HG03025 (cell line): ENCODE results near the gene CASP1.
"Not testable (repeated sequence)": the region's sequence is repeated elsewhere in the genome, so short reads cannot be mapped to it uniquely, and the experiment has no call there.

ENCODE experiments used
- ATAC-seq: cut with Tn5 transposase; IDR thresholded peaks from one replicate; pipeline ENCODE4 v1.9.1; 2021; ENCODE audit warnings: mild to moderate bottlenecking, moderate library complexity; ENCODE audit not compliant: unreplicated experiment, low FRiP score

Gene CASP1

DNA sequence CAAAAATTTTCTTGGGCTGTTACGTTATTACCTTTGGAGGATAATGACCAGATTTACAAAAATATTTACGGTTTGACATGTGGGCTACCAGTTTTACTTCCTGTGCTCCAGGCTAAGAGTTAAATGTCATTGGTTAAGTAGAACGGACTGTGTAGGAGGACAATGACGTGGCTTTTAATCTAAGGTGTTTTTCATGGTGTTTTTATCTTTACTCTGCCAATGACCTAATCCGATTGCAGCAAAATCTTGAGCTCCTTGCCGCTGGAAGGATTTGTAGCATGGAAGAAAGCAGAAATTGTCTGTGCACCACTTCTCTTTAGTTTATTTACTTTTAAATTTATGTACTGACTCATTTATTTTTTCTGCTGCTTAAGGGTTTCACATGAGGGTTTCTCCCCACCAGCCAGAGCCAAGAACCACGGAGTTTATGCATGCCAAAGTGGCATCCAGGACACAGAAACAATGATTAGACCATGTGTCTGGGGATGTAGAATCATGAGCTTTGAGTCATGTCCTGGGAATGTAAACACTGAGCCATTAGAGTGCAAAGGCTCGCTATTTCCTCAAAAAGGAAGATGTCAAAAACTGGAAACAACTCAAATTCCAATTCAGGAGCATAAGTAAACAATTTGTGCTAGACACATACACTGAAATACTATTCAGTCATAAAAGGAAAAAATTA lies 12.1 kb upstream of the CASP1 start:
- ATAC-seq = no peak

DNA sequence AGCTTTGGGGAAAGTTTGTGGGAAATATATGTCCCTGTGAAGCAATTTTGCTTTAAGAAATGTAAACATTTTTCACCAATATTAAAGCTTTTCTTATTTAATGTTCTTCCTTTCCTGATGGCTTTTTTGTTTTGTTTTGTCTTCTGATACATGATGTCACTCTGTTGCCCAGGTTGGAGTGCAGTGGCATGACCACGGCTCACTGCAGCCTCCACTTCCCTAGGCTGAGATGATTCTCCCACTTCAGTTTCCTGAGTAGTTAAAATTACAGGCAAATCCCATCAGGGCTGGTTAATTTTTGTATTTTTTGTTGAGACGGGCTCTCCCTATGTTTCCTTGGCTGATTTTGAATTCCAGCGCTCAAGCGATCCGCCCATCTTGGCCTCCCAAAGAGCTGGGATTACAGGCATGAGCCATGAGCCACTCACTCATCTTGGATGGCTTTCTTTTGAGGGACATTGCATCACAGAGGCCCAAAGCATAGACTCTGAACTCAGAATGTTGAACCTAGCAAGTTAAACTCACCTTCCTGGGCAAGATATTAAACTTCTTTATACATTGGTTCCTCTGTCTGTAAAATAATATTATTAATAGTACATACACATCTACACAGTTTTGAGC lies 10.8 kb upstream of the CASP1 start:
- ATAC-seq = no peak

DNA sequence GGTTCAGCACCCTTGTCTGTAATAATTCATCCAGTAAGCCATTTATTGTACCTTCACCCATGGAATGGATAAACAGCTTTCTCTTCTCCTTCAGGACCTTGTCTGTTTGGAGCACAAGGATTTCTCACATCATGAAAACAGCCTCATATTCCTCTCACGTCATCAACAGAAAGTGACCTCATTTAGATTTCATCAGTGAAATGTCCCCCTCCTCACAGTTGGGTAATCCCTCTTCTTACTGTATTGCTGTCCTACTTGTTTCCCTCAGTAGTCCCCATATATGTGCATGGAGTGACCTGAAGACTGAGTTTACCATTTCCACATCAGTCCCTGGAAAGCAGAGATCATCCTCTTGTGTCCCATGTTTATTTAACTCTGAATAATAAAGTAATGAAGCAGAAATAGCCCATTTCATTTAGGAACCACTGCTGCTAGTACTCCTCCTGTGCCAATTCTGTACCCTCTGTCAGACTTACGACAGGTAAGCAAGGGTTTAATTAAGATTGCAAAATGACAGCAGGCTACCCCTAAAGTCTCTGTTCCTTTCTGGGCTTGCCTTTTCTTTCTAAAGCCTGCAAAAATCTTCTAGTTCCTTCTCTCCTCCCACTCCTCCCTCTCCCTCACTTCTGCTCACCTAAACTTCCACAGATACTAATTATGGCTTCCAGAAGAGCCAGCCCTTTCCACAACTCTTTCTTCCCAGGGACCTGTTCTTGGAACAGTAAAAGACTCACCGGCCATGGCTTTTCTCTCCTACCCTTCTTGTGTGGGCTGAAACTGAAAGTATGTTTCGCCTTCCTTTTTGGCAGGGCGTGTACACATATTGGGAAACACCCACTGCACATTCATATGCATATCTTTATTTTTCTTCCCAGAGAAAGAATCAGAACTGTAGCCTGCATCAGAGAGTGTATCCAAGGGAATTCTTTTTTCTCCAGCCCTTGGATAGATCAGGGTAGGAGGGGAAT lies 9.9 kb upstream of the CASP1 start, which contains the start of gene CARD16:
CARD16 (minus strand) TSS at position 779 of the 968 bp plus-strand sequence; CDS start at position 741, 38 bp downstream.
- peak; percentile 100 for ATAC-seq

DNA sequence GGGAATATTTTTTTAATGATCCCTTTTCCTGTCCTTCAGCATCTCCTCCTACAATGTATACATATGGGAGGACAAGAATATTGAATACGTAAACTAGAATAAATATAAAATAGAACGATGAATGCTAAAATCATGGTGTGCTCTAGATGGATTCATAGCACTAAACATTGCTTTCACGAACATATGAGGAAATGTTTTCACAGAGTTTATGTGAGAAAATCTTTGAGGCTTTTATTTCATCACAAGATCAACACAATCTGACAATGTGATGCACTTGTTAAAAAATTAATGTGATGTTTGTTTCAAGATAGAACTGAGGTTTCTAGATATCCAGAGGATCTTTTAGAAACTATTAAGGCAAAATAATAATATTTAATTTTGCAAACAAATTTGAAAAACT lies 7.2 kb upstream of the CASP1 start:
- ATAC-seq = no peak

DNA sequence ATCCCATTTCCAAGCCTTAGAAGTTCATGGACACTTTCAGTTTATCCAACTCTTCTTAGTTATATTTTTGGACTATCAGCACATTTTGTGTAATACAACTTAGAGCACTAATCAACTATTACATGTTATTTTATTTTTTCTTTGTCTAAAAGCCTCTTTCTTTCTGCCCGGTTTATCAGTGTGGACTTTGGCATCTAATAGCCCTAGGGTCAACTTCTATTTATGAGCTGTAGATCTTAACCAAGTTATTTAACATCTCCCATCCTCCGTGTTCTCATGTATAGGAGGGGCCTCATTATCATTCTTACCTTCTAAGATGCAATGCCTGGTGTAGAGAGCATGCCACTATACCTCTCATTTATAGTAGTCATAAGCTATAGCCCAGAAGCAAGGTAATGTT lies 5.8 kb upstream of the CASP1 start:
- no peak for ATAC-seq

DNA sequence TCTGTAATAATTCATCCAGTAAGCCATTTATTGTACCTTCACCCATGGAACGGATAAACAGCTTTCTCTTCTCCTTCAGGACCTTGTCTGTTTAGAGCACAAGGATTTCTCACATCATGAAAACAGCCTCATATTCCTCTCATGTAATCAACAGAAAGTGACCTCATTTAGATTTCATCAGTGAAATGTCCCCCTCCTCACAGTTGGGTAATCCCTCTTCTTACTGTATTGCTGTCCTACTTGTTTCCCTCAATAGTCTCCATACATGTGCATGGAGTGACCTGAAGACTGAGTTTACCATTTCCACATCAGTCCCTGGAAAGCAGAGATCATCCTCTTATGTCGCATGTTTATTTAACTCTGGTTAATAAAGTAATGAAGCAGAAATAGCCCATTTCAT lies 556 bp downstream of the CASP1 start:
- ATAC-seq = not testable (repeated sequence)

DNA sequence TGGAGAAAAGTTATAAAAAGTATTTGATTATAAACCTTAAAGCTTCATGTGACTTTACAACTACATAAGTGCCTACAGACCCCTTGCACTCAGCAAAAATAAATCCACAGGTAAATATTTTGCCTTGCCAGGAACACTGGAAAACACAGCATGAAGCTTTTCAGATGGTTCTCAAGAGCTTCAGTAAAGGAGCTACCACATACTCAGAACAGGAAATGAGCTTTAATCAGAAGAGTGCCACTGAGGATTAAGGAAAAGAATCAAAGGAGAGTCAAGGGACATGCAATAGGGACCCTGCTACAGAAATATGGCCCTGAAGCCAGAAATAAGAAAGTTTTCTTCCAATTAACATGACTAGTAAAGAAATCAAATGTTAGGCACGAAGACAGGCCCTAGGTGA lies 1.2 kb downstream of the CASP1 start:
- no peak for ATAC-seq

DNA sequence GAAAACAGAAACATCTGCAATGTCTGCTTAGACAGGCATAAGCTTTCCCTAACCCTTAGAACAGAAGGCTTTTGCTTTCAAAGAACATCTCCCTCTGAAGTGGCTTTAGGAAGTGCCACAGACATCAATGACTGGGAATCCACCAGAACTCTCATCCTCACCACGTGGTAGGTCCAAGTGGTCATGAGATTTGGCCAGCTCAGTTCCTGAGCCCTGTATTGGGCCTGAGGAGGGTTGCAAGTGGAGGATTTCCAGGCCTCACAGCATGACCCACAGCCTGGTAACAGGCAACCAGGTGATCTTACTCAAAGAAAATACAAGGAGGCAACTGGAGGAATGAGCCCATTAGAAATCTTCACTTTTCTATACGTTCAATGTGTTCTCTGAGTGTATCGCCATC lies 1.6 kb downstream of the CASP1 start:
- no peak for ATAC-seq

DNA sequence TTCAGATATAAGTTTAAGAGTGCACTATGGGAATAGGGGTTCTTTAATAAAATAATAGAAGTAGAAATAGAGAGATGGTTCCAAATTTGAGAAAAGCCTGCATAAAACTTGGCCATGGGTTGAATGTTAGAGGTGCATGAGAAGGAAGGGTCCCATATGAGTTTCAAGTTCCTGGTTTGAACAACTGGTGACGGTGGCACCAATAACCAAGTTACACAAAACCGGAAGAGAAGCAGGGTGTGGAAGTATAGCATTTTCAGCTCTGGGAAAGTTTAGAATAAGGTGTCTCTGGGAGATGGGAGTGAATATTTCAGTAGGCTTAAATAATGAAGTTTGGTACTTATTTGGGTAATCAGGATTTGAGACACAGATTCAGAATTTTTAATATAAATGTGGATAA lies 2.4 kb downstream of the CASP1 start:
- ATAC-seq = no peak

DNA sequence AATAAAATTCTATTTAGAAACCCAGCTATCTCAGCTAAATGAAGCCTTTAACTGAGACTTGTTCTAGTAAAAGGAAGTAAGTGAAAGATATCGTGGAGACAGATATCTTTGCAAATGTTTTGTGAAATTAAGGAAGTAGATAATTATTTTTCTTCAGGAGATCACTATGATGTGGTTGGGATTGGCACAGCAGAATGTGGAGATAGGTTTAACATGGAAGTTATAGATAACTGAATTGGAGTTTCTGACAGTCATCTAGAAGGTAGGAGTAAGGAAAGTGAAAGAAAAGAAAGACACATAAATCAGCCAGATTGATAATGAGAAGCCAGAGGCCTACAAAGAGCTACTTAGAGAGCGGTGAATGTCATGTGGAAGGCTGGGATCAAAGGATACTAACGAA lies 7.3 kb downstream of the CASP1 start:
- no peak for ATAC-seq

DNA sequence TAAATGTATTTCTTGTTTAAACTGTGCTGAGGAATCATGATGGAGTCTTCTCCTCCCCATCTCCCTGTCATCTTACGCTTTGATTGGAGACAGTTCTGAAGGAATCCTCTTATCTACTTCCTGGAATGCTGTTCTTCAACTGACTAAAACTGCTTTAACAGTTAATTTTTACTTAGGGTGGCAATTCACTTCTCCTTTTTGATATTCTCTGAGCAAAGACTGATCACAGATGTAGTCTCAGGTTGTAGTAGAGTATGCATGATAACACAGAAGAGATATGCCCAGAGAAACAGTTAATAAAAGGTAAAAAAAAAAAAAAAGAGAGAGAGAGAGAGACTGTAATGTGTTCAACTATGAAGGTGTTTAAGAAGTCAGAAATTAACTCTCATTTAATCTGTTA lies 10.6 kb downstream of the CASP1 start:
- ATAC-seq = no peak

DNA sequence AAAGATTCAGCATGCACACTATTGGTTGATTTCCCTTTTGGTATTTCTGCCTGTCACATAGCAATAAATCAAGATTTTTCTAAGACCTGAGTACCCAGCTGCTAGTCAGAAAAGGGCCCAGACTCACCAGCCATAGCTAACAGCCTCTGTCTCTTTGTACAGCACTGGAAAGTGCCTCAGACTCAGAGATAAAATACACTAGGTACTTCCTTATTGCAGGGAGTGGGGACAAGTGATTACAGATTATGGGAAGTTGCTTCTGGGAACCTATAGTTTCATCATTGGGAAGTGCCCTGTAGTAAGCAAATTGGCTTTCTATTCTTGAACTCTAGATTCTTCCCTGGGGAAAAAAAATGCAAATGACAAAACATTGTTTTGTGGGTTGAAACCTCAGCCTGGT lies 11.9 kb downstream of the CASP1 start, which contains the start of gene CASP5:
CASP5 (minus strand) TSS at position 166 of the 400 bp plus-strand sequence; CDS start at position 134, 32 bp downstream.
- no peak for ATAC-seq

DNA sequence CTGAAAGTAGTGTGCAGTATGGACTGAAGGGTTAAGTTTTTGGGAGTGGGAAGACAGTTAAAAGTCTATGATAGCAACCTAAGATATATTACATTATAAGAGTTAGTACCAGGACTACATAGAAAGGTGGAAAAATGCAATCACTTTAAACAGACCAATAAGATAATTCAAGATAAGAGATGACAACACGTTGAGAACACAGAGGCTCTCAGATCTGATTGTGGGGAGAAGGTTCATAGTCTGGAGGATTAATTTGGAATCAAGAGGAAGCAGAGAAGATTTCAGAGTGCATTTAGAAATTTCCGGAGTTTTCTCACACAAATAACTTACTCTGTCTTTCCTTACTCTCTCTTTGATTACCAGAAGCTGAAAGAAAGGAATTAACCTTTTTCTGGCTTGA lies 12.4 kb downstream of the CASP1 start:
- no peak for ATAC-seq

DNA sequence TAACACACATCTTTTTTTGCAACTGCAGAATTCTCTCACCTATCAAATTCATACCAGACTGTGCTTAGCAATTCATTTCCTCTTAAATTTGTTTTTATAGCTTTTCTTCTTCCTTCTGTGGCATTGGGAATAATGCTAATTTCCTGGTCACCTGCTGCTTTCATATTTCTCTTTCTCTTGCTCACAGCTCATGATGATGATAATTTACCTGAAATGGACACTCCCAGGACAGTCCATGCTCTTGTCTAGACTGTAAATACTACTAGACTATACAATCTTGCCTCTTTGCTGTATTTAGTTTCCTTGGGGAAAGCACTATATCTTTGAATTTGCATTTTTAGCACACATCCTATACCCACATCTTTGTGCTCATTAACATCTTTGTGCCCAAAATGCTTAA lies 27.5 kb downstream of the CASP1 start:
- no peak for ATAC-seq

DNA sequence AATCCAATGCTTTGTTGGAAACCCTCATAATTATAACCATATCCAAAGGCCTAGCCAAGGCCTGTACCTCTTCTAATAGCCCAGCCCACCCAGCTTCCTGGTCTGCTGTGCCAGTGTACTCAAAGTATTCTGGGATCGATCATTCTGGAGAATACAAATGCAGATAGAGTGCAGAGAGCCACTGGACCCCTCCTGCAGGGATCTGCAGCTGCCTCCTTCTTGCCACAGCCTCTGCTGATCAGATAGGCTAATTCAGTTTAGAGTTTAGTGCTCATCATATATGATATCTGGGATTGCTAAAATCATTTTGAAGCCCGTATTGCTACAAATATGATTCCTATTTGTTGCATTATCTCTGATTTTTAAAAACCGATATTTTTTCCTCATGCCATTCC lies 29.5 kb downstream of the CASP1 start:
- ATAC-seq = no peak

DNA sequence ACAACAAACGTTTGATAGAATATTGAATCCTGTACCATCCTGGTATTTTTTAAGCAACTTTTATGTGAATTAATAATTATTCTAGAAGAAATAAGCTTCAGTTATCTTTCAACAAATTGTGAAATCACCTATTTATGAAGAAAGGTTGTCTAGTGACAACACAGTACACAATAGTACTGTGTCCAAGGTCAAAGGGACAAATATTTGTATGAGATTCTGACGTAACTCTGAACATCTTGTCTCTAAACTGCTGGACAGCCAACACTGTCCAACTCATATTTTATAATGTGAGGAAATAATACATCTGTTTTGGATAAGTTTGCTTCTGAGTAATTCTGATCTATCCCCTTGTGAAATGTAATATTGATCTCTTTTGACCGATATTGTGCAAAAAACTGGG lies 30.9 kb downstream of the CASP1 start:
- no peak for ATAC-seq

DNA sequence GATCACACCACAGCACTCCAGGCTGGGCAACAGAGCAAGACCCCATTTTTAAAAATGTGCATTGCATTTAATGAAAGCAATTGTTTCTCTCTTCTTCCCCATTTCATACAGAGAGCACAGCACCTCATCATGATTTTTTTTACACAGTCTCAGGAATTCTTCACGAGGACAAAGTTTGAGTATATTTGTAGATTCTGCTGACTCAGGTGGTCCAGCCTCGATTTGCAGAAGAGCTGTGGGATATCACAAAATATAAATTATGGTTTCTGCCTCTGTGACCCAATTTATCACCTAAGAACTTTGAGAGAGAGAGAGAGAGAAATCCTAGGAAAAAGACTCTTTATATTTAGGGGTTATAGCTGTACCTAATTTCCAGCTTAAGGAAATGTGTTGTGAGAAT lies 31.8 kb downstream of the CASP1 start:
- ATAC-seq = no peak

DNA sequence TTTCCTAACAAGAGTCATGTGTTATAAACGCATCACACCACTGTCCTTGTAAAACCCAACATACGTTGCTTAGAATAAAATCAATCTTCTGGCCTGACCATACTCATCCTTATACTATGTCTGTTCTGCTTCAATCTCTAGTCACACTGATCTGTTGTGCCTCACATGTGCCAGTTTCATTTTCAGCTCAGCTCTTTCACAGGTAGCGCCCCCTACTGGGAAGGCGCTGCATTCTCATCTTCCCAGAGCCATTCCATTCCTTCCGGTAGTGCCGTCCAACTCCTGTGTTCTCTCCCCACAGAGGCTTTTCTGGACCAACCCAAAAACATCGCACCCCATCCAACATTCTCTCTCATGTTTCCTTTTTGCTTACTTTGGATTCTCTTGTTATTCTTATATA lies 34.1 kb downstream of the CASP1 start:
- peak; percentile 93 for ATAC-seq

DNA sequence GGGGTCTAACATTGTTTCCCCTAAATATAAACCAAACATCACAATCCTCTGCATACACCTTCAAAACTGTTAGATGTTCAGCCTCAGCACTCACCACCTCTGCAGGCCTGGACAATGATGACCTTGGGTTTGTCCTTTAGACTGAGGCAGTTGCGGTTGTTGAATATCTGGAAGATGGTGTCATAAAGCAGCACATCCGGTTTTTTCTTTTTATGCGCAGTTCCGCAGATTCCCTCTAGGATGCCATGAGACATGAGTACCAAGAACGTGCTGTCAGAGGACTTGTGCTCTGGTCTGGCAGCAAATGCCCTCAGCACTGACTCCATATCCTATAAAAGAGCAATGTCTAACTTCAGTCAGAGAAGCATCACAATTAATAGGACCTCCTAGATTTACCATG lies 34.8 kb downstream of the CASP1 start:
- ATAC-seq = no peak

DNA sequence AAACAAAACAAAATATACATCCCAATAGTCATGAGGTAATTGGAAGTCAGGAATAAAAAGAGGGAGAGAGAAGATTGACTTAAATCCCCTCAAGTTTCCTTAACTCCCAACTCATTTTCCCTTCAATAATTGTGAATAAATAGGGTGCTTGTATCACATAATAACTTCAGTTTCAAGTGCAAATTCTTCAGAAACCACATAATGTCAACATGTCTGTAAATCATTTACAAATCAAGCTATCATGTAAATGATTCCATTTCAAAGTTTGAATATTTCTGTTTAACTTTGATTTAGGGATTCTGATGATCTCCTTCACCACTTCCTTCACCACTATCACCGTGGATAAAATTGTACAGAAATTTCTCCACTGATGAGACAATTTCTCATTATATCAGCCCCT lies 35.2 kb downstream of the CASP1 start:
- ATAC-seq = no peak

DNA sequence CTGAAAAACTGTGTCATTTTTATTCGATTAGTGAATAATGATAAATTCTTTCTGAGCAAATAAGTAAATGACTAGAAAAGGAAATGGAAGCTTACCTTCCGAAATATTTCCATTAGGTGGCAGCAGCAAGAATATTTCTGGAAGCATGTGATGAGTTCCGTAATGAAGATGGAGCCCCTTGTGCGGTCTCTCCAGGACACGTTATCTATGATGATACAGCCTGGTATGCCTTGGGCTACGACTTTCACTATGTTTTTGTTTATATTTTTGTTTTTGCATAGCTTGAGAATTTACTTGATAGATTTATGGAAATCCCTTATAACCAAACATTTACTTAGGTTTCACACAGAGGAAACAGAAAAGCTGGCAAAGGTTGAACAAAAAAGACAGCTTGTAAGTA lies 37.7 kb downstream of the CASP1 start:
- ATAC-seq = no peak
